Loucy (cell line): ENCODE results near the gene MDFI.

ENCODE experiments used
- H2AFZ ChIP-seq: fragments of 200-600 bp; sonication (generic); 2 replicates; pipeline ENCODE4 v1.6.0; 2016; ENCODE audit warnings: antibody characterized with exemption, mild to moderate bottlenecking, low read length, moderate library complexity
- H3F3A ChIP-seq: fragments of 200-600 bp; 2 replicates; pipeline ENCODE4 v1.6.0; 2016; ENCODE audit warnings: antibody characterized with exemption, low read depth, mild to moderate bottlenecking
- H3K27me3 ChIP-seq: fragments of 200-600 bp; sonication (generic); 2 replicates; pipeline ENCODE4 v1.6.1; 2014; ENCODE audit warnings: low read length, mild to moderate bottlenecking; ENCODE audit not compliant: insufficient read depth, poor library complexity, severe bottlenecking
- H3K36me3 ChIP-seq: fragments of 200-600 bp; sonication (generic); 2 replicates; pipeline ENCODE4 v1.6.1; 2016; ENCODE audit warnings: low read length; ENCODE audit not compliant: insufficient read depth
- H3K4me1 ChIP-seq: fragments of 200-600 bp; sonication (generic); 2 replicates; pipeline ENCODE4 v1.5.1; 2014; ENCODE audit warnings: low read length, mild to moderate bottlenecking; ENCODE audit not compliant: insufficient read depth, poor library complexity, severe bottlenecking
- H3K4me2 ChIP-seq: fragments of 200-600 bp; sonication (generic); 2 replicates; pipeline ENCODE4 v1.6.0; 2014; ENCODE audit warnings: antibody characterized with exemption, low read length, low read depth, mild to moderate bottlenecking; ENCODE audit not compliant: poor library complexity, severe bottlenecking
- H3K4me3 ChIP-seq: fragments of 200-600 bp; sonication (generic); 2 replicates; pipeline ENCODE4 v1.5.1; 2014; ENCODE audit warnings: low read length, mild to moderate bottlenecking, mixed read lengths; ENCODE audit not compliant: poor library complexity, severe bottlenecking
- H3K79me2 ChIP-seq: fragments of 200-600 bp; sonication (generic); 2 replicates; pipeline ENCODE4 v1.6.1; 2014; ENCODE audit warnings: low read length; ENCODE audit not compliant: insufficient read depth
- H3K9ac ChIP-seq: fragments of 200-600 bp; sonication (generic); 2 replicates; pipeline ENCODE4 v1.6.0; 2014; ENCODE audit warnings: mild to moderate bottlenecking, low read depth, low read length, moderate library complexity; ENCODE audit not compliant: poor library complexity, severe bottlenecking
- H3K9me2 ChIP-seq: fragments of 200-600 bp; sonication (generic); replicated peaks from 2 replicates; pipeline ENCODE4 v1.6.1; 2016; ENCODE audit warnings: low read depth, low read length, mixed read lengths
- H3K9me3 ChIP-seq: fragments of 200-600 bp; sonication (generic); 2 replicates; pipeline ENCODE4 v1.6.1; 2014; ENCODE audit warnings: mild to moderate bottlenecking, antibody characterized with exemption, low read length, low read depth; ENCODE audit not compliant: insufficient read depth
- H4K20me1 ChIP-seq: fragments of 200-600 bp; sonication (generic); 2 replicates; pipeline ENCODE4 v1.6.0; 2014; ENCODE audit warnings: antibody characterized with exemption, low read length, mild to moderate bottlenecking; ENCODE audit not compliant: insufficient read depth, poor library complexity, severe bottlenecking
- EZH2phosphoT487 ChIP-seq: fragments of 200-600 bp; IDR thresholded peaks from 2 replicates; pipeline ENCODE4 v1.6.1; 2018; ENCODE audit warnings: antibody characterized with exemption, mild to moderate bottlenecking, moderate library complexity, borderline replicate concordance
- TF ChIP-seq, protein P1 (sequence below): fragments of 200-600 bp; sonication (generic); conservative IDR thresholded peaks from 2 replicates; pipeline ENCODE4 v1.5.1; 2014; ENCODE audit warnings: mild to moderate bottlenecking, antibody characterized with exemption, low read length

Gene MDFI

GRCh38 chr6:41688256-41688965, 50.1 kb downstream of the MDFI start:
- H3K4me1 ChIP-seq: no peaks in the 10 kb centered on the region
- H3K79me2 ChIP-seq: no peaks in the 10 kb centered on the region
- H3K4me2 ChIP-seq: no peak overlapping the region
- TF ChIP-seq, protein P1, sequence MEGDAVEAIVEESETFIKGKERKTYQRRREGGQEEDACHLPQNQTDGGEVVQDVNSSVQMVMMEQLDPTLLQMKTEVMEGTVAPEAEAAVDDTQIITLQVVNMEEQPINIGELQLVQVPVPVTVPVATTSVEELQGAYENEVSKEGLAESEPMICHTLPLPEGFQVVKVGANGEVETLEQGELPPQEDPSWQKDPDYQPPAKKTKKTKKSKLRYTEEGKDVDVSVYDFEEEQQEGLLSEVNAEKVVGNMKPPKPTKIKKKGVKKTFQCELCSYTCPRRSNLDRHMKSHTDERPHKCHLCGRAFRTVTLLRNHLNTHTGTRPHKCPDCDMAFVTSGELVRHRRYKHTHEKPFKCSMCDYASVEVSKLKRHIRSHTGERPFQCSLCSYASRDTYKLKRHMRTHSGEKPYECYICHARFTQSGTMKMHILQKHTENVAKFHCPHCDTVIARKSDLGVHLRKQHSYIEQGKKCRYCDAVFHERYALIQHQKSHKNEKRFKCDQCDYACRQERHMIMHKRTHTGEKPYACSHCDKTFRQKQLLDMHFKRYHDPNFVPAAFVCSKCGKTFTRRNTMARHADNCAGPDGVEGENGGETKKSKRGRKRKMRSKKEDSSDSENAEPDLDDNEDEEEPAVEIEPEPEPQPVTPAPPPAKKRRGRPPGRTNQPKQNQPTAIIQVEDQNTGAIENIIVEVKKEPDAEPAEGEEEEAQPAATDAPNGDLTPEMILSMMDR: no peak
- no peak for TF ChIP-seq EZH2phosphoT487
- H3K9ac ChIP-seq: peak overlapping the region; percentile 13
- H4K20me1 ChIP-seq: no peaks in the 10 kb centered on the region
- no peak overlapping the region for H2AFZ ChIP-seq
- no peaks in the 10 kb centered on the region for H3K9me2 ChIP-seq
- no peaks in the 10 kb centered on the region for H3K27me3 ChIP-seq
- H3K9me3 ChIP-seq: no peaks in the 10 kb centered on the region
- no peaks in the 10 kb centered on the region for H3K36me3 ChIP-seq
- H3F3A ChIP-seq: no peaks in the 10 kb centered on the region
- no peak overlapping the region for H3K4me3 ChIP-seq

GRCh38 chr6:41689171-41690008, 51.1 kb downstream of the MDFI start:
- no peaks in the 10 kb centered on the region for H3K4me1 ChIP-seq
- no peaks in the 10 kb centered on the region for H3K27me3 ChIP-seq
- no peaks in the 10 kb centered on the region for H3K36me3 ChIP-seq
- H3K9ac ChIP-seq: peak overlapping the region; percentile 13
- H3K79me2 ChIP-seq: no peaks in the 10 kb centered on the region
- no peaks in the 10 kb centered on the region for H3K9me3 ChIP-seq
- no peaks in the 10 kb centered on the region for H3K9me2 ChIP-seq
- H3K4me2 ChIP-seq: no peak overlapping the region
- no peaks in the 10 kb centered on the region for H3F3A ChIP-seq
- no peak overlapping the region for H3K4me3 ChIP-seq
- H4K20me1 ChIP-seq: no peaks in the 10 kb centered on the region
- TF ChIP-seq, protein P1: no peak
- TF ChIP-seq EZH2phosphoT487: no peak
- H2AFZ ChIP-seq: no peak overlapping the region

- Histone ChIP-seq H3K27me3 (no peaks in the 10 kb centered on the region), H3K9ac (no peak overlapping the region), H4K20me1 (no peaks in the 10 kb centered on the region), H3K4me2 (no peak overlapping the region), H2AFZ (no peak overlapping the region), H3K9me3 (no peaks in the 10 kb centered on the region), H3K36me3 (no peaks in the 10 kb centered on the region), H3K4me3 (no peak overlapping the region), H3K4me1 (no peaks in the 10 kb centered on the region), H3K79me2 (no peaks in the 10 kb centered on the region), H3K9me2 (no peaks in the 10 kb centered on the region), H3F3A (no peaks in the 10 kb centered on the region)
- TF ChIP-seq EZH2phosphoT487: no peak
- TF ChIP-seq, protein P1: no peak
These were observed 52.5 kb downstream of the MDFI start for GRCh38 chr6:41690541-41691330.
